Hindlimb muscle (tissue), 1 donor: Measurements from ENCODE around the gene DRAP1. TPM values are rescaled to one million over a fixed set of nuclear protein-coding genes. Genes with fewer than 3 reads are reported as not detected.

ENCODE experiments used
- DNase-seq: peaks from one replicate; pipeline ENCODE4 v3.0.0-alpha.2; 2013
- polyA plus RNA-seq: library from polyadenylated mRNA; unstranded; fragments of 120-200 nt; gene quantifications from one replicate; pipeline ENCODE4 v1.2.1, GENCODE V29; 2013; ENCODE audit not compliant: insufficient read length

Gene DRAP1
- polyA plus RNA-seq, 1 donor = 82.7 TPM

- DNase-seq = no peak
Measured at GRCh38 chr11:65906602-65907001, 12.6 kb upstream of the DRAP1 start.

- no peak for DNase-seq
Measured at GRCh38 chr11:65907878-65908277, 11.3 kb upstream of the DRAP1 start.

- DNase-seq = peak; percentile 49
Measured at GRCh38 chr11:65911682-65912568, 7.3 kb upstream of the DRAP1 start.

GRCh38 chr11:65912845-65913244 lies 6.4 kb upstream of the DRAP1 start:
- no peak for DNase-seq

GRCh38 chr11:65915101-65915820 lies 4.0 kb upstream of the DRAP1 start:
- no peak for DNase-seq

- no peak for DNase-seq
Measured at GRCh38 chr11:65915821-65916251, 3.4 kb upstream of the DRAP1 start.

GRCh38 chr11:65916391-65916790 lies 2.8 kb upstream of the DRAP1 start:
- DNase-seq = no peak

GRCh38 chr11:65917077-65917433 lies 2.2 kb upstream of the DRAP1 start:
- DNase-seq = no peak

- DNase-seq = no peak
Measured at GRCh38 chr11:65917434-65918210, 1.6 kb upstream of the DRAP1 start.

- peak; percentile 43 for DNase-seq
Measured at GRCh38 chr11:65918211-65919140, 750 bp upstream of the DRAP1 start, which contains the start of gene C11orf68. Gene C11orf68 (minus strand): TSS chr11:65919062. CDS start chr11:65919031, 31 bp downstream.

- DNase-seq = no peak
Measured at GRCh38 chr11:65919573-65920371, 546 bp downstream of the DRAP1 start.

GRCh38 chr11:65920372-65920802 lies 1.2 kb downstream of the DRAP1 start:
- DNase-seq = no peak

- no peak for DNase-seq
Measured at GRCh38 chr11:65921033-65921555, 1.9 kb downstream of the DRAP1 start.

- no peak for DNase-seq
Measured at GRCh38 chr11:65921876-65922275, 2.6 kb downstream of the DRAP1 start.

- DNase-seq = no peak
Measured at GRCh38 chr11:65922565-65922964, 3.3 kb downstream of the DRAP1 start.

GRCh38 chr11:65925397-65925796 lies 6.2 kb downstream of the DRAP1 start:
- no peak for DNase-seq

- DNase-seq = no peak
Measured at GRCh38 chr11:65927904-65928397, 8.7 kb downstream of the DRAP1 start.

GRCh38 chr11:65928667-65929066 lies 9.4 kb downstream of the DRAP1 start:
- DNase-seq = no peak

- DNase-seq = no peak
Measured at GRCh38 chr11:65931773-65932557, 12.7 kb downstream of the DRAP1 start.

- DNase-seq = no peak
Measured at GRCh38 chr11:65932558-65932919, 13.3 kb downstream of the DRAP1 start.
